ENCODE data around the gene NFU1.
"Not testable (repeated sequence)": the region's sequence is repeated elsewhere in the genome, so short reads cannot be mapped to it uniquely, and the experiment has no call there.

NFU1 gene

DNA sequence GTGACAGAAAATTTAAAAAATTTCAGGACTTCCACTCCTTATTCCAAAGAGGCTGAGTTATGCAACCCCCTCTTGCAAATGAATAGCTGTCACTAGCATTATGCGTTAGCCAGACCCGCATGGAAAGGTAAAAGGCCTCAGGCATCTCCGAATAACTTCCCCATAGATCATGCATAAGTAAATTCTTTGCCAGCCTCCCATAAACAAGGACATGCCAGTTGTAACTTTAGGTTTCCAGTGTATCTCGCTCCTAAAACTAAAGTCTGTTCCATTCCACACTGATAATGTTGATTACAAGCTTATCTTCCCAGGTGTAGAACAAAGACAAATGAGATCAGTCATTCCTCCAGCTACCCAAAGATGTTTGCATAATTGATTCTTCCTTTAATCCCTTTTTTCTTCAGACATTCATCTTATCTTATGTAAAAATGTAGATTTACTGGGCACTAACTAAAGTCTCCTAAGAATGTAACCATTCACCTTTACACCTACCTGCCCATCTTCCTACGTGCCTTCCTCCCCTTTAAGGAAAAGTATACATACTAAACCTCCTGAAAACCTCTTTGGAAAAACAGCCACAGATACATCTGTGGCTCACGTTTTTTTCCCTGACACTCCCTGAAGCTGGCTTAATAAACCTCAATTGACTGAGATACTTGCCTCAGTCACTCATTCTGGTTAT lies 13.6 kb upstream of the NFU1 start:
- no peak for DNase-seq (ENCODE audit: low spot score)

DNA sequence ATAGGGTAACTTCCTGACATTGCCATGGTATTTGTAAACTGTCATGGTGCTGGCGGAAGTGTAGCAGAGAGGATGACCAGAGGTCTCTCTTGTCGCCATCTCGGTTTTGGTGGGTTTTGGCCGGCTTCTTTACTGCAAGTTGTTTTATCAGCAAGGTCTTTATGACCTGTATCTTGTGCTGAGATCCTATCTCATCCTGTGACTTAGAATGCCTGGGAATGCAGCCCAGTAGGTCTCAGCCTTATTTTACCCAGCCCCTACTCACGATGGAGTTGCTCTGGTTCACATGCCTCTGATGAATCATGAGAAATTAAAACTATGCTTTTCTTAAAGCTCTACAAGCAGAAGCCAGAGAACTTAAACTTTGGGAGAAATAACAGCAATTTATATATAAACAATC lies 12.7 kb upstream of the NFU1 start:
- DNase-seq (ENCODE audit: low spot score), result no peak

DNA sequence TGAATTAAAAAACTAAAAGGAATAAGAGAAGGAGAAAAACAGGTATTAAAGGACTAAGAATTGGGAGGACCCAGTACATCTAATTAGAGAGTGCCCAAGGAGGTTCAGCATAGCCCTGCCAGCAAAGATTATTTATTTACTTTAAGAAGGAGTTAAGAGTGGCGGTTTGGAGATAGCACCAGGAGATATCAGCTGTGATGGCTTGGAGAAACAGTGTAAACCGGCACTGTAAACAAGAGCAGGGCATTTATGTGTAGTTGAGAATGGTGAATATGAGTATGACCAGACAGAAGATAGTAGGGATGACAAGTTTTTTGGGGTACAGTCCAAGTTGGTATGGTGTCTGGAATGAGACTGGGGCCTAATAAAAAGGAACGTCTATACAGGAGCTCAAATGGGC lies 6.4 kb upstream of the NFU1 start:
- DNase-seq (ENCODE audit: low spot score), result not testable (repeated sequence)

DNA sequence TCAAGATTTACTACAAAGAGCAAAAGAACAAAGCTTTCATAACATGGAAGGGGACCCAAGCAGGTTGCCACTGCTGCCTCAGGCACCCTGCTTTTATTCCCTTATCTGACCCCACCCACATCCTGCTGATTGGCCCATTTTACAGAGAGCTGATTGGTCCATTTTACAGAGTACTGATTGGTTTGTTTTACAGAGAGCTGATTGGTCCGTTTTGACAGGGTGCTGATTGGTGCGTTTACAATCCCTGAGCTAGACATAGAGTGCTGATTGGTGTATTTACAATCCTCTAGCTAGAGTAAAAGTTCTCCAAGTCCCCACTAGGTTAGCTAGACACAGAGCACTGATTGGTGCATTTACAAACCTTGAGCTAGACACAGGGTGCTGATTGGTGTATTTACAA lies 2.3 kb upstream of the NFU1 start:
- not testable (repeated sequence) for DNase-seq (ENCODE audit: low spot score)

DNA sequence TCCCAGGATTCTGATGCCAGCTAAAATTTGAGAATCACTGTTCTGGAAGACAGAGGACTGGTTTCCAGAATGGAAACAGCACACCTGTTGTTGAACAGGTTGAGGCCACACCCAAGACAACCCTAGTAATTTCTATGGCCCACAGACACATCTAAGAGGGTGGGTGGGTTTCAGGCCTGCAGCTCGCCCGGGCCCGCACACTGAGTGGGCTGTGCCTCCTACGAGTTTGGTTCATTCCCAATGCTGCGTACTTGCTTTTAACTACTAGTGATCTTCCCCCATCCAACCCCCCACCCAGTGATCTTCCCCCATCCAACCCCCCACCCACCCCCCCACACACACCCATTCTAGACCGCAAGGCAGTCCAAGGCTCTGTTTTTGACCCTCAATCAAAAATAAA lies 1.3 kb upstream of the NFU1 start:
- DNase-seq (ENCODE audit: low spot score), result no peak

DNA sequence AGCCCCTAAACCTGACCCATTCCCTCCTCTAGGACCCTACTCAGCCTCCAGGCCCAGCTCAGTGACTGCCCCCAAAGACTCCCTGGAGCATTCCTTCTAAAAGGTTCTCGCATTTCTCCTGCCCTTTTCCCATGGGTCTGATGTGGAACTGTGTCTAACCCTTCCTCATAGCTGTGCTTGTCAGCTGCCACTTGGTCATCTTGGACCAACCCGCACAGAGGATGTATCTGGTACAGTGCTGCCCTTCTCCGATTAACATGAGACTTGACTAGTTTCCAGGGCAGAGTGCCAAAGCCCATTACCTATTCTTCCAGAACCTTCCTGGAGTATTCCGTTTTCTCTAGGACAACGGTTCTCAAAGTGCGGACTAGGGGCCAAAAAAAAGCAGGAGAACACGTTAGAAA lies 518 bp upstream of the NFU1 start:
- DNase-seq (ENCODE audit: low spot score), result no peak

DNA sequence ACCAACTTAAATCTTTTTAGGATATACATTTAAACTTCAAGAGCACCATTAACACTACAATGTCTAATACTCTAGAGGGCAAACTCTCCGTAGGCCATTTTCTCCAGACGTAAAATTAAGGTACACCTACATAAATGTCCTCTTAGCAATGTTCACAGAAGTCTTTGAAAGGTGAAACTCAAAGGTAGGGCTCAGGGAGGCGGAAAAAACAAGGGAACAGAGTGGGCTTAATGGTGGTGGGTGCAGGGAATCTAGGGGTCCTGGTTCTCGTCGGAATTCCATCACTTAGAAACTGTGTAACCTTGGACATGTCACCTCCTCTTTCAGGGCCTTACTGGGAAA lies 668 bp downstream of the NFU1 start:
- peak; percentile 50 for DNase-seq (ENCODE audit: low spot score)

DNA sequence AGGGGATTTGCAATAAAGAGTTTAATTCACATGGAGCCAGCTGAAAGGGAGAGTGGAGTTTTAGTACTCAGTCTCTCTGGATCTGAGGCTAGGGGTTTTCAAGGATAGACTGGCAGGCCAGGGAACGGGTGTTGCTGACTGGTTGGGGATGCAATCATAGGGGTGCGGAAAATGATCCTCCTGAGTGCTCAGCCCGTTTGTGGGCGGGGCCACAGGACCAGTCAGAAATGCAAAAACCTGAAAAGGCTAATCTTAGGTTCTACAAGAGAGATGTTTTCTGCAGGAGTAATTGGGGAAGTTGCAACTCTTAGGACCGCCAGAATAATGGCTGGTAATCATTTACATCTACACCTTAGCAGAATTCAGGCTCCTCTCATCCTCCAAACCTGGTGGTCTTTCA lies 2.5 kb downstream of the NFU1 start:
- no peak for DNase-seq (ENCODE audit: low spot score)

DNA sequence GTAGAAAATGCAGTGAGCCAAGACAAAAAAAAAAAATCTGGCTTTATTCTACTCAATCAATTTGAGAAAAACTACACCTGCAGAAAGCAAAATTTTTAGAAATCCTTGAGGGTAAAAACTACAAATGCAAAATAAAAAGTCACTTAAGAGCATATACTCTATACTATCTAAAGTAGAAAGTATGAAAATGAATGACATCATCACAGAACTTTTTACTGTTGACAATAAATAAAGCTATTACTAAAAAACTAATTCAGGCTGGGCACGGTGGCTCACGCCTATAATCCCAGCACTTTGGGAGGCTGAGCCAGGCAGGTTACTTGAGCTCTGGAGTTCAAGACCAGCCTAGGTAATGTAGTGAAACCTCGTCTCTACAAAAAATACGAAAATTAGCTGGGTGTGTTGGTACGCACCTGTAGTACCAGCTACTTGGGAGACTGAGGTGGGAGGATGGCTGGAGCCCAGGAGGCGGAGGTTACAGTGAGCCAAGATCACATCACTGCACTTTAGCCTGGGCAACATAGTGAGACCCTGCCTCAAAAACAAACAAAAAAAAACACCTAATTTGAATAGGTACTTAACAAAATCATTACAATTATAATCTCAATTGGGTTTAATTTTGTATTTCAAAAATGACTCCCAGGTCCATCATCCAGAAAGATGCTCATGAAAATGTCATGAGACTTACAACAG lies 7.6 kb downstream of the NFU1 start:
- no peak for DNase-seq (ENCODE audit: low spot score)

DNA sequence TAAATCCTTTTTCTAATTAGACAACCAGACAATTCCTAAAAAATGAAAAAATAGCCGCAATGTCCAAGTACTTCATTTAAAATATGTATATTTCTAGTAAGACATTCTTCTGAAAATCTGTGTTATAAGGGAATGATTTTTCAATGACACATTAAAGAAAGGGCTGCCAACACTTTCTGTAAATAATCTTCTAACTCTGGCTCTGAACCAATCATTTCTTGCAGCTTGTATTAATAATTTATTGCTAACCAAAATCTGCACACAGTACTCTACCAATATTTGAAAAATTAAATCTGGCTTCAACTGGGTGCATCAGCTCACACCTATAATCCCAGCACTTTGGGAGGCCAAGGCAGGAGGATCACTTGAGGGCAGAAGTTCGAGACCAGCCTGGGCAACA lies 8.3 kb downstream of the NFU1 start:
- no peak for DNase-seq (ENCODE audit: low spot score)

DNA sequence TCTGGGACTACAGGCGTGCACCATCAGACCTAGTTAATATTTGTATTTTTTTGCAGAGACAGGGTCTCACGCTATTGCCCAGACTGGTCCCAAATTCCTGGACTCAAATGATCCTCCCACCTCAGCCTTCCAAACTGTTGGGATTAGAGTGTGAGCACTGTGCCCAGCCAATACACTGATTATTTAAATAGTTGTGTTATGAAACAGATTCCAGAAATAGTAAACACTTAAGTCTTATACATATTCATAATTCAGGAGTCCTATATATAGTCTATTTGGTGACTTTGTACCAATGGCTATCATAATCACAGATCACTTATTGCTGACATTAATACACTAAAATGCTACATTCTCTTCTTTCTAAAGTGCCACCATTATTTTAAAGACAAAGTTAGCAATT lies 12.8 kb downstream of the NFU1 start:
- DNase-seq (ENCODE audit: low spot score), result no peak

DNA sequence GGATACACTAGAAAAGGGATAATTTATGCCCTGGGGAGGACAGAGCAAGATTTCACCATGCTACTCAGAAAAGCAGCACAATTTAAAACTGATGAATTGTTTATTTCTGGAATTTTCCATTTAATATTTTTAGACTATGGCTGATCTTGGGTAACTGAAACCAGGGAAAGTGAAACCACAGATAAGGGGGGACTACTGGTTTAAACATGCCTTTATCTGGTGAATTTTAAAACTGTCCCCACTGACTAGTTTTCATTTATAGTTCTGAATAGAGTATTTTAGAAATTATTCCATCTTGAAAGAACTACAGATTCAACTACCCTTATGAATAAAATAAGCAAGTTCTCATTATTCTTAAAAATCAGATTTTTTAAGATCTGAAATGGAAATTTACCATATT lies 15.0 kb downstream of the NFU1 start:
- DNase-seq (ENCODE audit: low spot score), result no peak

DNA sequence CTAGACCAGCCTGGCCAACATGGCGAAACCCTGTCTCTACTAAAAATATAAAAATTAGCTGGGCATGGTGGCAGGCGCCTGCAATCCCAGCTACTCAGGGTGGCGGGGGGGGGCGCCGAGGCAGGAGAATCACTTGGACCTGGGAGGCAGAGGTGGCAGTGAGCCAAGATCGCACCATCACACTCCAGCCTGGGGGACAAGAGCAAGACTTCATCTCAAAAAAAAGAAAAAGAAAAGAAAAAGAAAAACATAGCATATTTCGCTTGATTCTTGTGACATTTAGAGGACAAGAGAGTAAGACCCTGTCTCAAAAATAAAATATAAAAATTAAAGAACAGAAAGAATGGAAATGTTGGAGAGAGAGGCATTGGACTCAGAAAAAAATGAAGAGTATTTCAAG lies 18.1 kb downstream of the NFU1 start:
- not testable (repeated sequence) for DNase-seq (ENCODE audit: low spot score)

DNA sequence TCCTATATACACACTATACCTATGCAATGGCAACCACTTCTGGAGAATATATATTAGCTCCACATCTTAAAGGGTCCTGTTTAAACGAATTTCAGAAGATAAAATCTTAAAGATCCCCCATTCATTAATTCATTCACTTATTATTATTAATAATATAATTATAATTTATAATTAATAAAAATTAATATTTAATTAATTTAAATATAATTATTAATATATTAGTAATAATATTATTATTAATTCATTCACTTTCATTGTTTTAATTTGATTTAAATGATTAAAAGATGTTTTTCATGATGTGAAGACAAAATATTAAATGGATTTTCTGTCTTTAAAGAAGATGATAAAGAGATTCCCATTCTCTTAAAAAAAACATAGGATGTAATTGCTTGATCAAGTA lies 21.1 kb downstream of the NFU1 start:
- DNase-seq (ENCODE audit: low spot score), result no peak

DNA sequence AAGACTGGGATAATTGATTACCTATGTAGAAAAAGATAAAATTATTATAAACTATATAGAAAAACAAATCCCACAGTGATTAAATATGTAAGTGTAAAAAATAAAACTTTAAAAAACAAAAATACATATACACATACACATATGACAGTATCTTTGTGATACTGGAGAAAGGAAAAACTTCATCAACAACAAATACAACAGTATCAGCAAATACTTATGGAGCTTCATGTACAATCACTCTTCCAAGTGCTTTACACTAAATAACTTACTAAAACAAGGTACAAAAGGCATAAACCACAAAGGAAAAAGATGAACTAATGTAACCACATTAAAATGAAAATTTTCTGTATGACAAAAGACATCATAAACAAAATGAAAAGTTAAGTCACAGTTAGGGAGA lies 26.1 kb downstream of the NFU1 start:
- DNase-seq (ENCODE audit: low spot score), result no peak

DNA sequence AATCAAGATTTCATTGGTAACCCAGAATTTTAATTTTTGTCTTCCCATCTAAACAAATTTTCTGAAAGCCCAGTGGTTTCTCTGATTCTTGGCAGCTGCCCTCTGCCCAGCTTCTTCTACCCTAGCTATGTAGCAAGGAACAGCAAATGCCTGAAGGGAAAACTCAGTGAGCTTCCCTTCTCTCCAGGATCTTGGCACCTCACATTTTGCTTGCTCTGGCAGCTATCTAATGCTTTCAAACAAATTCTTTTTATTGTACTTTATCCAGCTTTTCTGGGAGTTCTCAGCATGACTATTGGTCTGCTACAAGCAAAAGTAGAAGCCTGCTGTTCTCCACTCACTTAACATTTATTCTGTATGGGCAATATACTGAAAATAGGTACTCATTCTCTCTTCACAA lies 31.9 kb downstream of the NFU1 start:
- DNase-seq (ENCODE audit: low spot score), result no peak

DNA sequence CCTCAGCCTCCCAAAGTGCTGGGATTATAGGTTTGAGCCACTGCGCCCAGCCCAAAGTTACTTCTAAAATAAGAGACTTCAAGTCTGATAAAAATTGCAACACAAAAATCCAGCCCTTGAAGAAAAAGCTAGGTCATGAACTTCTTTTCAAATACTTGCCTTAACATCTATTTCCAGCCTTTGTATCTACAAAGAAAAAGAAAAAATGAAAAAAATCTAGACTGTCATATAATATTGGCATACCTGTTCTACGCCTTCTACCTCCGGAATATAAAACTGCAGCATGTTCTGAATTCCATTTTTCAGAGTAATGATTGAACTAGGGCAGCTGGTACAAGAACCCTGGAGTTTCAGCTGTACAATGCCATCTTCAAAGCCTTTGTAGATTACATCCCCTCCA lies 37.1 kb downstream of the NFU1 start:
- no peak for DNase-seq (ENCODE audit: low spot score)

DNA sequence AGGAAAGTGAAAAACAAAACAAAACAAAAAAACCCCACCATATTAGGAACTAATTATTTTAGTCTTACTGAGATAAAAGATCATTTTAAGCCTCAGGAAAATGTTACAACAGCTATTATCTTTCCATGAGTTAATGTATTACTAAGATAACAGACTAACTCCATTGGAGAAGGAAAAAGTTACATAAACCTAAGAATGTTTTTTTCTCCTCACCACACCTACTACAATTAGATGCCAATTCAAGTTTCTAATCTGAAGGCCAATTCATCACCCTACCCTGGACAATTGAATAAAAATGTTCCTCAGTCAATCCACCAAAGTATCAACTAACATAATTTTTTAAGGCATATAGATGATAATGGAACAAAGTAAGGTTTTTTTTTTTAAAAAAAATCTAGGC lies 40.0 kb downstream of the NFU1 start:
- DNase-seq (ENCODE audit: low spot score), result no peak

DNA sequence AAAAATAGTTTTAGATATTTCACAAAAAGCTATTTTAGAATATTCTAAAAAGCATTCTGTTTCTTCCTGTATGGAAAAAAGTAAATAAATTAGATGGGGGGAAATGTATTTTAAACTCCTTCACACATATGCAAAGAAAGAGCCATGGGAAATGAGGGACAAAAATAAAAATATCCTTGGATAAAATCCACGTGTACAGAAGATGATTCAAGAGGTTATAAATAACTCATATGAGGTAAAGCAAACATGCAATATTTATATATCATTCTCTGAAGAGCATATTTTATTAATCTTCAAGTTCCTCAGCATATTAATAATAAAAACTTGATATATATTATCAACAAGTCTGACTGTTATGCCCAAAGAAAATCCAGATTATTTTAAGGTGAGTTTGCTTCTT lies 41.4 kb downstream of the NFU1 start:
- no peak for DNase-seq (ENCODE audit: low spot score)

DNA sequence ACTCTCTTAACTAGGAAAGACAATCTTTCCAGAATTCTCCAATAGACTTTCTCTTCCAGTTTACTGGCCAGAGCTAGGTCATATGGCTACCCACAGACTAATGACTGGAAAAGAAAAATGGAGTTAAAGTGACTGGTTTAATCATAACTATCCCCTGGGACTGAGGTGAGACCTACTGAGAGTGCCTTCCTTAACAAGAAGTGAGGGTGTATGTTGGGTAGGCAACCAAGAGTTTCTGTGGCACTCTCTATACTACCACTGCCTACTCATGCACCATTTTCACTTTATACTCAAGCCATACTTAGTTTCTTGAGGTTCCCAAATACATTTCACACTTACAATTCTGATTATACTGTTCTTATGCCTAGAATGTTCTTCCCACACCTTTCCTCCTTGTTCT lies 43.3 kb downstream of the NFU1 start:
- no peak for DNase-seq (ENCODE audit: low spot score)

DNA sequence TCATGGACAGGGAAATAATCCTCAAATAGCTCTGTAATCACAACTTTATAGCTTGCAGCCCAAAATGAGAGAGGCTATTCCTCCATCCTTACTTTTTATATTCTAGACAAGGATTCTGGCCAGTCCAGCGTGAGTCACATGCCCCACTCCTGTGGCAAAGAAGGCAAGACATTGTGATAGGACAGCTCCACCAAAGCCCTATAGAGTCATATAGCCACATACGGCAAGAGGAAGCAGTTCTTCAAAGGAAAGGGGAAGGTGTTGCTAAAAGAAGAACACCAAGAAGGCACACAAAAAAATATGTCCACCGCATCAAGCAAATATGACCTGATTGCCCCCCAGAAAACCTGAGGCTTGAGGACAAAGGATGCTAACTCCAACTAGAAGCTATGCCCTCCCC lies 46.8 kb downstream of the NFU1 start:
- DNase-seq (ENCODE audit: low spot score), result no peak

DNA sequence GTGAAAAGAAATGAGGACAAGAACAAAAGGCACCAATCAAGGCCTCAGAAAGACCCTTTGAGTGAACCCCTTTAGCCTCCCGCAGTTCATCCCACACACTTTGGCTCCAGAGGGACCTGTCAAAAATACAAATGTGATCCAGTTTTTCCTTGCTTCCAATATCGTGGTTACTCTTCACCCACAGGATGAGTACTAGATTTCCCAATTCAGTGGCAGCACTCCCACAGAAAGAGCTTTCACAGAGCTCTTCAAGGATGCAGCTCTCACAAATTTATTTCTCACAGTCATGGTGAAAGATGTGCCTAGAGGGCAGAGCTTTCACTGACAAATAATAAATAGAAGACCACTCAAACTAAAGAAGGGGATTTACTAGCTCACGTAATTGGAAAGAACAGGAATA lies 47.2 kb downstream of the NFU1 start:
- DNase-seq (ENCODE audit: low spot score), result no peak

DNA sequence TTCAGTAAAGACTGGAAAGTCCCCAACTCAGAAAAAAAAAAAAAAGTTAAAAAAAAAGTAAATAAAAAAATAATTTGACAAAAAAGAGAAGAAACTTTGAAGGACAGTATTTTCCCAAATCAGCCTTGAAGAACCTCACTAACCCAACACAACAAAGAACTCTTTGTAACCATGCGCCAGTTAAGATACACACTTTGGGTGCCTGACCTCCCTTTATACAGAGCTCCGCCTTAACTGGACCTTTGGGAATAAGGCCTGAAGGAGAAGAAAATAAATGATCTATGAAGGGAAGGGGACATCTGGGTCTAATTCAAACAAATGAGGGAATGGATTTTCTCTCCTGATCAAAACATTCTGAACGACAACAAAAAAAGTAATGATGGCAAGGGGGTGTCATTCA lies 48.0 kb downstream of the NFU1 start:
- DNase-seq (ENCODE audit: low spot score), result no peak

DNA sequence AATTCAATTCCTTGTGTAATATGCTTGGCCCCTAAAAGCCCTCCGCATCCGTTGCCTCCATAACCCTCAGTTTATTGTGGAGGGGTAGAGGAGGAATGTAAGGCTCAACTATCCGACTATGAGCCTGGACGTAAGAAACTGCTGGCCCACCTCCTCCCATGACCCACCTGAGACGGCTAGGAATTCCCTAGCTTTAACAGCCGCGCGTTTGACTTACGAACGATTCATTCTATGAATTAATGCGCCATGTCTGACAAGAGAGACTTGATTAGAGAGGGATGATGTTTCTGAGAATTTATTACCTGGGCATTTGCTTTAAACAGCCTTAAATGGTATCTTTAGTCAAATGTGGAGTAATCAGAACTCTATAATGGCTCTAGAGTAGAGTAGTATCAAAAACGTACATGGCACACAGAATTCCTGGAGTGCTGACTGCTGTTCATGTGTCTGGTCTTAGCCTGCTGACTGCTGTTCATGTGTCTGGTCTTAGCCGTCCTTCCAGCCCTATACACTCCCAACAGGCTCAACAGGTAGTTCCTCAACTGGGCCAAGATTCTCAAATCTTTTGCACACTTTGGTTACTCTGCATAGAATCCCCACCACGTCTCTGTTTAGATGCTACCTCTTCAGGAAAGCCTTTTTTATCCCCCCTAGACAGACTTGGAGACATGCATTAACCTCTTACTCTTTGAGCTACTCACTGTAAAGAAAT lies 49.3 kb downstream of the NFU1 start:
- DNase-seq (ENCODE audit: low spot score), result no peak

Measured in SW480 (cell line).